WERI-Rb-1 (cell line): ENCODE data around the gene SLC17A7.
A peak's percentile ranks its signal among the peaks of the same experiment; 100 is the strongest.

Source experiments
- DNase-seq: peaks from one replicate; pipeline ENCODE4 v3.0.0-alpha.2; 2020
- H3K27ac ChIP-seq: fragments of 250-450 bp; sonication (Bioruptor Pico); 2 replicates; pipeline ENCODE4 v1.5.1; 2020; ENCODE audit warnings: mild to moderate bottlenecking, moderate library complexity
- H3K27me3 ChIP-seq: fragments of 250-450 bp; sonication (Bioruptor Pico); 2 replicates; pipeline ENCODE4 v1.5.1; 2021; ENCODE audit warnings: mild to moderate bottlenecking, low read depth, moderate library complexity; ENCODE audit not compliant: insufficient read depth, severe bottlenecking
- H3K36me3 ChIP-seq: fragments of 250-450 bp; sonication (Bioruptor Pico); 2 replicates; pipeline ENCODE4 v1.5.1; 2020; ENCODE audit warnings: mild to moderate bottlenecking, moderate library complexity
- H3K4me3 ChIP-seq: 2 replicates; pipeline ENCODE4 v1.5.1; 2011; ENCODE audit warnings: low read depth, mild to moderate bottlenecking, control low read depth, low read length
- H3K9me3 ChIP-seq: fragments of 250-450 bp; sonication (Bioruptor Pico); 2 replicates; pipeline ENCODE4 v1.5.1; 2021; ENCODE audit warnings: mild to moderate bottlenecking, moderate library complexity; ENCODE audit not compliant: severe bottlenecking
- CTCF ChIP-seq: IDR thresholded peaks from 2 replicates; pipeline ENCODE4 v1.5.1; 2011; ENCODE audit warnings: low read depth, mild to moderate bottlenecking, control low read depth, inconsistent platforms, low read length

The SLC17A7 gene

GRCh38 chr19:49433240-49433901, 8.0 kb downstream of the SLC17A7 start:
- no peaks in the 10 kb centered on the region for H3K9me3 ChIP-seq
- peaks cover 75% of the 10 kb centered on the region for H3K36me3 ChIP-seq
- DNase-seq = no peak
- no peak overlapping the region for H3K27ac ChIP-seq
- no peak for TF ChIP-seq CTCF
- H3K4me3 ChIP-seq = no peak overlapping the region
- H3K27me3 ChIP-seq = no peaks in the 10 kb centered on the region

- Histone ChIP-seq H3K4me3 (no peak overlapping the region), H3K9me3 (no peaks in the 10 kb centered on the region), H3K27ac (no peak overlapping the region), H3K36me3 (peaks cover 75% of the 10 kb centered on the region), H3K27me3 (no peaks in the 10 kb centered on the region)
- DNase-seq = no peak
- no peak for TF ChIP-seq CTCF
These were observed 8.9 kb downstream of the SLC17A7 start for GRCh38 chr19:49432141-49433073.

- Histone ChIP-seq H3K36me3 (peaks cover 68% of the 10 kb centered on the region), H3K9me3 (no peaks in the 10 kb centered on the region), H3K27me3 (no peaks in the 10 kb centered on the region), H3K4me3 (no peak overlapping the region), H3K27ac (no peak overlapping the region)
- DNase-seq = peak; percentile 53
- no peak for TF ChIP-seq CTCF
These were observed 10.0 kb downstream of the SLC17A7 start for GRCh38 chr19:49431330-49431749.

- Histone ChIP-seq H3K27me3 (no peaks in the 10 kb centered on the region), H3K36me3 (peaks cover 62% of the 10 kb centered on the region), H3K4me3 (no peak overlapping the region), H3K27ac (no peak overlapping the region), H3K9me3 (no peaks in the 10 kb centered on the region)
- DNase-seq = no peak
- peak; percentile 69 for TF ChIP-seq CTCF
These were observed 10.5 kb downstream of the SLC17A7 start for GRCh38 chr19:49430678-49431329.

- Histone ChIP-seq H3K27ac (no peak overlapping the region), H3K9me3 (no peaks in the 10 kb centered on the region), H3K36me3 (peaks cover 56% of the 10 kb centered on the region), H3K4me3 (no peak overlapping the region), H3K27me3 (no peaks in the 10 kb centered on the region)
- no peak for DNase-seq
- TF ChIP-seq CTCF = no peak
These were observed 11.1 kb downstream of the SLC17A7 start for GRCh38 chr19:49430172-49430677.
